ENCODE measurements around the gene RBFOX2. TPM values are rescaled to one million over a fixed set of nuclear protein-coding genes. Genes with fewer than 3 reads are reported as not detected.
A peak's percentile ranks its signal among the peaks of the same experiment; 100 is the strongest.

Gene RBFOX2
- total and polyA plus RNA-seq, 11 donors: 31.0 to 102 (median 84.0) TPM

GRCh38 chr22:35903571-35904335 is 124.9 kb downstream of the RBFOX2 start:
- WGBS, 4 donors: 28 to 34% (median 32%) methylated on average over 3 of the region's 3 CpGs
- ATAC-seq: peak; percentile 17 to 48 (median 25)
- DNase-seq: no peak
- H3K36me3 ChIP-seq: no peaks in the 10 kb centered on the region
- peak overlapping the region; percentile 40 to 88 (median 69) for H3K27ac ChIP-seq
- intact Hi-C loops (cut with DNase I): no loop called here
- no peak overlapping the region for H3K4me3 ChIP-seq
- peaks cover 0 to 73% (median 40%) of the 10 kb centered on the region in 12 donors for H3K4me1 ChIP-seq
- TF ChIP-seq POLR2A (IDR thresholded peaks at IDR 0.05): no peak
- no peak for TF ChIP-seq CTCF (IDR thresholded peaks at IDR 0.05)
- no peaks in the 10 kb centered on the region for H3K9me3 ChIP-seq
- no peaks in the 10 kb centered on the region for H3K27me3 ChIP-seq

GRCh38 chr22:35900483-35901168 is 128.0 kb downstream of the RBFOX2 start:
- no peaks in the 10 kb centered on the region for H3K36me3 ChIP-seq
- TF ChIP-seq POLR2A (IDR thresholded peaks at IDR 0.05) (no peak), CTCF (IDR thresholded peaks at IDR 0.05) (no peak)
- peak overlapping the region in 8 of 12 donors; percentile 3 to 70 (median 34) for H3K27ac ChIP-seq
- ATAC-seq: peak in 1 of 4 donors; percentile 15
- no peak overlapping the region for H3K4me3 ChIP-seq
- intact Hi-C loops (cut with DNase I): no loop called here
- H3K4me1 ChIP-seq: peaks cover 0 to 67% (median 42%) of the 10 kb centered on the region in 12 donors
- DNase-seq: no peak
- no peaks in the 10 kb centered on the region for H3K9me3 ChIP-seq
- no peaks in the 10 kb centered on the region for H3K27me3 ChIP-seq
- 59 to 72% (median 63%) methylated on average over 5 of the region's 5 CpGs for WGBS, 4 donors

DNA sequence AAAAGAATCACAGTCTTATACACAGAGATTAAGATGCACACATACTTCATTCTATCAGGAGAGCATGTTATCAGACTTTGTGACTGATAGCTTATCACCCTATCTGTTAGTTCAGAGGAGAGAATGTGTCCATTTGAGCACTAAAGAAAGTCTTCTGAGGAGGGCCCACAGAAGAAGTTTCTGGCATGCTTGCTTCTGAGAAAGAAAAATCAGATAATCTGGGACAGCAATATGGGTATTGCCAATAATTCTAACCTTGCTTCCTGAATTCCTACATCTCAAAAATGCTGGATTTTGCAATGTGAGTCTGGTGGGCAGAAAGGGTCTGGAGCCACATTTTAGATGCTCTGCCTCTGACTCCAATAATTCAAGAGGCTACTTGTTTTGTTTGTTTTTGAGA is 128.9 kb downstream of the RBFOX2 start:
- Histone ChIP-seq H3K27ac (peak overlapping the region in 7 of 12 donors; percentile 18 to 70 (median 35)), H3K27me3 (no peaks in the 10 kb centered on the region), H3K4me3 (no peak overlapping the region), H3K4me1 (peaks cover 0 to 66% (median 45%) of the 10 kb centered on the region in 12 donors), H3K9me3 (no peaks in the 10 kb centered on the region), H3K36me3 (no peaks in the 10 kb centered on the region)
- intact Hi-C loops (cut with DNase I): loop anchor here in 2 of 10 donors (10.0 kb wide), 1 partner anchor 55 kb away; no protein-coding TSS in a partner anchor
- no peak for ATAC-seq
- no peak for TF ChIP-seq CTCF (IDR thresholded peaks at IDR 0.05)
- DNase-seq: no peak

GRCh38 chr22:35896111-35896705 is 132.4 kb downstream of the RBFOX2 start:
- WGBS, 4 donors: 86 to 88% (median 88%) methylated on average over 7 of the region's 7 CpGs
- ATAC-seq: no peak
- H3K4me1 ChIP-seq: peaks cover 3 to 75% (median 47%) of the 10 kb centered on the region in 12 donors
- H3K36me3 ChIP-seq: no peaks in the 10 kb centered on the region
- no peaks in the 10 kb centered on the region for H3K9me3 ChIP-seq
- H3K4me3 ChIP-seq: no peak overlapping the region
- no peak for DNase-seq
- TF ChIP-seq CTCF (IDR thresholded peaks at IDR 0.05) (no peak), POLR2A (IDR thresholded peaks at IDR 0.05) (no peak)
- intact Hi-C loops (cut with DNase I): loop anchor here in 2 of 10 donors (10.0 kb wide), 1 partner anchor 51 kb away; no protein-coding TSS in a partner anchor
- H3K27me3 ChIP-seq: no peaks in the 10 kb centered on the region
- H3K27ac ChIP-seq: peak overlapping the region in 4 of 12 donors; percentile 86 to 88 (median 86)
